ENCODE results near the gene SHC3.

Gene SHC3

GRCh38 chr9:89185980-89186379, 7.4 kb upstream of the SHC3 start:
- peak in 1 of 3 donors; percentile 17 for DNase-seq

DNA sequence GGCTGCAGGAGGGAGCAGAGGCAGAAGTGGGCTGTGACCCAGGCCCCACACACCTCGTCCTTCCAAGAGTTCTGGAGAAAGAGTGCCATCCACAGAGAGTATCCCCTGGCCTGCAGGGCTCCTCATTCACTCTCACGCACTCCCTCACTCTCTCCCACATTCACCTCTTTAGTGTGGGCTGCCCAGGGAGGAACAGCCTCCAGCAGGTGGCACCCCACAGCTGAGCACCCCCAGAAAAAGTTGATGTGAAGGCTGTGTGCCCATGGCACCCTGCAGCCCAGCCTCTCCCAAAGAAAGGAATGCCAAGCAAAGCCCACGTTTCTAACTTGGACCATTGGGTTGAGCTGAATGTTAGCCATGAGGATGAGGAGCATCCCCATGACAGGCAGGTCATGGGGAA, 4.5 kb upstream of the SHC3 start:
- no peak for DNase-seq

DNA sequence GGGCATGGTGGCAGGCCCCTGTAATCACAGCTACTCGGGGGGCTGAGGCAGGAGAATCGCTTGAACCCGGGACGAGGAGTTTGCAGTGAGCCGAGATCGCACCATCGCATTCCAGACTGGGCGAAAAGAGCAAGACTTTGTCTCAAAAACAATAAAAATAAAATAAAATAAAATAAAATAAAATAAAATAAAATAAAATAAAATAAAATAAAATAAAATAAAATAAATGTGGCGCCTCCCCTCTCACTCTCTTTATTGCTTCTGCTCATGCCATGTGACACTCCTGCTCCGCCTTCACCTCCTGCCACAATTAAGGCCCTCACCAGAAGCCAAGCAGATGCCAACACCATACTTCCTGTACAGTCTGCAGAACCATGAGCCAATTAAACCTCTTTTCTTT, 3.8 kb upstream of the SHC3 start:
- DNase-seq: no peak

DNA sequence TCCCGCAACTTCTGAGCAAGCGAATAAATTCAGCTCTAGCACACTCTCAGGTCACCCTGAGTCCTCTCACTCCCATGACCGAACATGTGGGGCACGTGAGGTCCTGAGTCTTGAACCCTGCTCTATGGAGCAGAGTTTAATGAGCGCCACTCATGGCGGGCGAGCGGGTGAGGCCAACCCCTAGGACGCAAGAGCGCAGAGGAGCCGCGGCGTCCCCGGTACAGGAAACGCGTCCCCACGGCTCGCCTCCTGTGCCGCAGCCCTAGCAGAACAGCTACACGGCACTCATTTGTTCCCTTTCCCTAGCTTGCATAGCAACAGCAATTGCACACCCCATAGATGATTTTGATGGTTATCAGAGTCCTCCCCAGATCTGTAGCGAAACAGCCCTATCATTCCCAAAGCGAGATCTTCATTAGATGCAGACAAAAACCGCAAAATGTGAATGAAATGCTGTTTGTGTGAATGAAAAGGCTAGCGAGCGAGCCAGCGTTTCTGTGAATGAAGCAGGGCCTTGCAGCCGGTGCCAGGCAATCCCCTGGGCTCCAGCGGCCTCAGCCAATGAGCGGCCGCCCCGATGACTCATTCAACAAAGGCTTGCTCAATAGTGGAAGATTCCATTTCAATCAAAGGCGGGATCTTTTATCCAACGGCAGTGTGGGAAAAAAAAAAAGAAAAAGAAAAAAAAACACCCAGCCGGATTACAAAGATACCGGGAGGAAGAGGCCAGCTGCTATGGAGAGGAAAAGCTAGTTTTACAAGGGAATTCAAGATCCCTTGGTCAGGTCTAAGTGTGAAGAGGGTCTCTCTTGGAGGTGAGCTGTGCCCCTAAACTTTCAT, 1.5 kb upstream of the SHC3 start:
- DNase-seq: peak; percentile 93 to 95 (median 93)

- DNase-seq: no peak
These were observed 899 bp upstream of the SHC3 start for GRCh38 chr9:89179540-89179894.

- no peak for DNase-seq
These were observed 367 bp upstream of the SHC3 start for GRCh38 chr9:89178830-89179539.

DNA sequence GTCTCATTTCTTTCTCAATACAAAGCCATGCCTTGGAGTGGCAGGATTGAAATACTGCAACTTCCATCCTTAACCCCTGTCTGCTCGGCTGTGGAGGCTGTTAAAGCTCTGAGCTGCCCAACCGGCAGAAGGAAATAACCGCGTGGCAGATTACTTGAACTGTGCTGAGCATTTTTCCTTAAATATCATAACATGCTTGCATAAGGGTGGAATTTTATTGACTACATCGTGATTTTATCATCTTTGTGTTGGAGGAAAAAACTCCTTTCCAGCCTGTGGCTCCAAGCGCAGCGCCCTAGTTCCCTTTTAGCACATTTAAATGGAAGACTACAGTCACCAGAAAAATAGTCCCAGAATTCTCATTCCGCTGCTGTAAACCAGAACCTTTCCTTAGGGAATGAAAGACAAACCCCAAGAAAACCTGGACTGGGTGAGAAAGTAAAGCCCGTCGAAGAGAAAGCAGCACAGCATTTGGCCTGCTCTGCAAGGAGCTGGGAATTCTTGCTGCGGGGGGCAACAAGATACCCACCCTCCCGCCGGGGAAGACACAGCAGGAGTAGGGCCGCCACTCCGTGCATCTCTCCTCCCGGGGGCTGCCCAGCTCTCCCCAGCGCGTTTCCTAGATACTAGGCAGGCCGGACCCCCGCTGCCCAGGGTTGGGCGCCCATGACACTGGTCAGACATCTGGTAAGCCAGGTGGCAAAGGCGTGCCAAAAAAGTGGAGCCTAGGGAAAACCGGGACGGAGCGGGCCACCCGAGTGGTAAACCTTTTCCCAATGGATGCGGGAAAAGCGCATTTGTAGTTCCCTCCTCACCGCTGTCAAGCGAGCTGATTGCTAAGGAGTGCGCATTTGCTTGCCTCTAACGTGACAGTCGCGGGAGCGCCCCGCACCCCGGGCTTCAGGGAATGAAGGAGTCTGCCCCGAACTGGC, 1.3 kb downstream of the SHC3 start:
- DNase-seq: peak; percentile 51 to 65 (median 55)

DNA sequence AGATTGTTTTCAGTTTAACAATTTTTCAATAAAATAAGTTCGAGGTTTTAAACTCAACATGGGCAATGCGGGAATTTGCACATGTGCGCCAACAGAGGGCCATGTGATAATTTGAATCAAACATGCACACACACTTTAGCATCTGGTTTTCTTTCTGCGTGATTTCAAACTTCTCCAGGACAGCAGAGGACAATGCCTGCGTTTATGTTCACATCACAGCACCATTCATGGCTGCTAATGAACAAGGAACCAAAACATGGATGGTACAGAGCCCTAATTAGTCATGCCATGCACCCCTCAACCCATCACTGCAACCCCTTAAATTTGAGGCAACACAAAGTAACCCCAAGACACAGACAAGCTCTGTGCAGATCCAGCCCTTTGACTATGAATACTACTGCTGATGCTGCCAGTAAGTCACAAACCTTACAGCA, 2.8 kb downstream of the SHC3 start:
- no peak for DNase-seq

DNA sequence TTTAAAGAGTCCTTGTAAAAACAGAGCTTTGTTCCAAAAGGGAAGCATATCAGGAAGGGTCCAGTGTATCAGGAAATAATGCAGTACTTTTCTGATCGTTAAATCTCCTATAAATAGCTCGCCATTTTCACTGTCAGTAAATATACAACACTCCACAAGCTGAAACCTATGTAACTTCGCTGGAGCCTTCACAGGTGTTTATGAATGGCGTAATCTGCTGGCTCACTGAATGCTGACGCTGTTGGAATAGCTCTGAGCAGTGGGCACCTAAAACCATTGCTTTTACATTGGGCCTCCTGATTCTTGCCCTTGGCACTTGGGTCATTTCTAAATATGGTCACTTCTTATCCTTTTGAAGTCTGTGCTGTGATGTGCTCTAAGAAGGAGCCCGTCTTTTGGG, 4.3 kb downstream of the SHC3 start:
- DNase-seq: no peak

DNA sequence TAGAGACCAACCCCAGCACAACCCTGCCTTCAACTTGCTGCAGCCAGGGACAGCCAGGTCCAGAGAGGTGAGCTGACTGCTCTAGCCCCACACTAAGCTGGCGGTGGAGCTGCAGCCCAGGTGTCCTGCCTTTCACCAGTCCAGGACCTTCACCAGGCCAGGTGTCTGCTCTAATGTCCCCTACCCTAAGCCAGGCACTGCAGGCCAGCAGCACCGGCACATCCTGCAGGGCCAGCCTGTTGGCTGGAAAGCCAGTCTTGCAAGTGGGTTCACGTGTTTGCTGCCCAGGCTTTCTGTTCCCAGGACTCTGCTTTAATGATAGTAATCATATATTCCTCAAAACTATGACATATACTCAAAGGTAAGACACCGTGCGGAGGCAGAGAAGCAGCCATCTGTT, 5.5 kb downstream of the SHC3 start:
- DNase-seq: no peak

- no peak for DNase-seq
These were observed 6.2 kb downstream of the SHC3 start for GRCh38 chr9:89172398-89172797.

DNA sequence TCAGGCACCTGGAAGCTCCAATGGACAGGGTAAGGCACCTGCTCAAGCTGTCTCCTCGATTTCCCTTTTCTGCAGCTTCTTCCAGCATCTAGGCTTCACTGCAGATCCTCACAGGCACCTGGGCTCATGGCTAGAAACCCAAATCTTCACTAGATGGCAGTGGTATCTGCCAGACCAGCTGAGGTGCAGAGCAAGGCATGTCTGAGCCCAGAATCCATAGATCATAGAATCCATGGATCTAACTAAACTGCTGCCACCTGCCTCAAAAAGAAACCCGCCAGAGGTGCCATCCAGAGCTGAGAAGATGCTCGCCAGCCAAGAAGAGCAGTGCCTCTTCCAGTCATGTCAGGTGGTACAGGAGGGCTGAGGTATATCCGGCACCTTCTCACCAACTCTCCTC, 6.9 kb downstream of the SHC3 start:
- DNase-seq: no peak

GRCh38 chr9:89171231-89171630, 7.4 kb downstream of the SHC3 start:
- DNase-seq: no peak

DNA sequence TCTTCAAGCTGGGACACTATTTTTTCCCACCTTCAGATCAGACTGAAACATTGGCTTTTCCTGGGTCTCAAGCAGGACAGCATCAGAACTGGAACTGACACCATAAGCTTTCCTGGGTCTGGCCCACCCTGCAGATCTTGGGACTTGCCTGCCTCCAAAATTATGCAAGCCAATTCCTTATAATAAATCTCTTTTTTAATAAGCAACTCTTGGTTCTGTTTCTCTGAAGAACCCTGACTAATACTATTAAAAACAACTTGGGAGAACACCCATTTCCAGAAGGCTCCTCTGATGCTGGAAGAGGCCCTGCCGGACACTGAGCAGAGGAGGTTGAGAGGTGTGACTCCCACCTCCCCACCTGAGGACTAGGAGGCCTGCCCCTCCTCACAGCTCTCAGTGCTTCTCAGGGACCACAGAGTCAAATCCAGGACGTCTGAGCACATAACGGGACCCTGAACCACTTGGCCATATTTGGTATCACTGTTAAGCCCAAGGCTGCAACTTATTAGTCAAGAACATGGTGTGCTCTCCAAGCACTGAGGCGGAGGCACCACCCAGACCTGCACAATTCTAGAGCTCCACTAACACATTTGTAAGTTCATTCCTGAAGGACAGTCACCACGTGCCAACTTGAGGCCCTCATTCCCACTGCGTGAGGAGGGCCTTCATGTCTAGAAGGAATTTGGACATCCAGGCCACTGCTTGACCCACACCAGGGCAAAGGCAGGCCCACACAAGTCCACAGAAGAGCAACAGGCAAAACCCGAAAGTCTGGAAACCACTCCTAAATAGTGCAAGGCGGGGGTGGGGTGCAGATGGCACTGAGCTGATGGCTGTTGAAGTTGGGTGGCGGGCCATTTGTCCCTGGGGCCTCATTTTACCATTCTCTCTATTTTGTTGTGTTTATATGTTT, 9.5 kb downstream of the SHC3 start:
- DNase-seq: no peak

- no peak for DNase-seq
These were observed 10.8 kb downstream of the SHC3 start for GRCh38 chr9:89167788-89168187.

- DNase-seq: no peak
These were observed 11.8 kb downstream of the SHC3 start for GRCh38 chr9:89166852-89167251.

DNA sequence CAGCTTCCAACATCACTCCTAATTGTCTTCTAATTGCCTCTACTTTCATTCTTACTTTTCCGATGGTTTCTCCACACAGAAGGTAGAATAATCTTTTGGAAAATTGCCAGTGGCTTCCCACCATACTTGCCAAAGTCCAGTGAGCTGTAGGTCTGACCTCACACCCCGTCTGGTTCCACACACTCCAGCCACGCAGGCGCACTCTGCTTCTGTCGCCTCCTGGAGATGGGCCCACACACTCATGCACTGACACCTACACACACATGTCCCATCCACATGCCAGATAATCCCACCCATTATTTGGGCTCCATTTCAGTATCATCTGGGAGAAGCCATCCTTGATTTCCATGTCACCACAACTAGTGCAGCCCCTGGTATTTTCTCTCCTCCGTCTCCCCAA, 12.7 kb downstream of the SHC3 start:
- DNase-seq: no peak

GRCh38 chr9:89165341-89165740, 13.3 kb downstream of the SHC3 start:
- DNase-seq: no peak

DNA sequence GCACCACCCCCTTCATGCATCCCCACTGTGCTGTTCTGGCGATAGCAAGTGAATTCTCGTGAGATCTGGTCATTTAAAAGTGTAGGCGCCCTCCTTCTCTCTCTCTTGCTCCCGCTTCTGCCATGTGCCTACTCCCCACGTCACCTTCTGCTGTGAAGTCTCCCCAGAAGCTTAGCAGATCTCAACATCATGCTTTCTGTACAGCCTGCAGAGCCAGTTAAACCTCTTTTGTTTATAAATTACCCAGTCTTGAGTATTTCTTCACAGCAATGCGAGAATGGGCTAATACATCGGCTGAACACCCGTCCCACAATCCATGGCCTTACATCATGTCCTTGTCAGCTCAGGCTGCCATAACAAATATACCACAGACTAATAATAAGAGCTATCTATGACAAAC, 17.4 kb downstream of the SHC3 start:
- DNase-seq: no peak

- DNase-seq: no peak
These were observed 17.8 kb downstream of the SHC3 start for GRCh38 chr9:89160806-89161205.

DNA sequence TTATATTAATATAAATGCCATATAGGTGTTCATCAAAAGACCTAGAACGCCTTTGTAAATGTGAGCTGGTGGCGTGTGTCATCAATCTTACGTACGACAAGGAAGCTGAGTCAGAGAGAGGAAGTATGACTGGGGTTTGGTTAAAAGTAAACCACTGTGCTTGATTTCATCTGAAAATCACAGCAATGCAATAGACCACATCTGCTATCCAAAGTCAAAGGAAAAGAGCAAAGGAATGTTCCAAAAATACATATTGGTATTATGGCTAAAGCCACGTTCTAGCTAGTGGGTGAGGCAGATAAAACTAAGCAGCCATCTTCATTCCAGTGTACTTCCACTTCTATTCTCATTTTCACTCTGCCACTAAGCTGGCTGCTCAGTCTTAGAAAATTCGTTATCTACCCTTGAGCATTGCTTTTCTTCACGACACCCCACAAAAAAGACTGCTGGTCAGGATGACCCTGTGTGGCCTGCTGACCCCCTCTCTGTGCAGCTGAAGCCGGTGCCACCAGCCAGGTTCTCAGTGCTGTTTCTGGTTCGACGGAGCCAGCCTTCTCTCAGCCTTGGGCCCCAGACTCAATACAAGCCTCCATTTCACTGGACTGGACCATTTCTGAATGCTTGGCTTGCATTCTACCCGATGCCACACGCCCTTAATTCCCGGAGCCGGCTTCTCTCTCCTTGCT, 23.8 kb downstream of the SHC3 start:
- DNase-seq: peak; percentile 78 to 88 (median 84)

GRCh38 chr9:89154218-89154617, 24.4 kb downstream of the SHC3 start:
- peak in 1 of 3 donors; percentile 13 for DNase-seq

Data from suppressor macrophage treated with lipopolysaccharide for 1 hour (primary cell).